Measurements from ENCODE around the gene RNF123.

DNA sequence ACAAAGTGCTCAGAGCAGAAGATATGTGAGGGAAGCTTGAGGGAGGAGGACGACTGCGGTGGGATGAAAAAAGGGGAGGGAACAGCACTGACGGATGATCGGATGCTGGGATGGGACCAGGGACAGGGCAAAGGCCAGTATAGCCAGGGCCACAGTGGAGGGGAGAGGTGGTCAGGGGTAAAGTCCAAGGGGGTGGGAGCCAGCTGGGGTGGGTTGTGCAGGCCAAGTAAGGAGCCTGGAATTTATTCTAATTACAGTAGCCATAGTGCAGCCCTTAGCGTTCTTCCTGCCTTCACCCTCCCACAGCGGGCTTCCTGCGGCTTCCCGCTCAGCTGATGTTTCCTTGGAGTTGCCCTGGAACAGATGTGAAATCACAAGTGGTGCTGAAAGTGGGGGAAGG is 22.8 kb upstream of the RNF123 start:
- TF ChIP-seq, protein P1, sequence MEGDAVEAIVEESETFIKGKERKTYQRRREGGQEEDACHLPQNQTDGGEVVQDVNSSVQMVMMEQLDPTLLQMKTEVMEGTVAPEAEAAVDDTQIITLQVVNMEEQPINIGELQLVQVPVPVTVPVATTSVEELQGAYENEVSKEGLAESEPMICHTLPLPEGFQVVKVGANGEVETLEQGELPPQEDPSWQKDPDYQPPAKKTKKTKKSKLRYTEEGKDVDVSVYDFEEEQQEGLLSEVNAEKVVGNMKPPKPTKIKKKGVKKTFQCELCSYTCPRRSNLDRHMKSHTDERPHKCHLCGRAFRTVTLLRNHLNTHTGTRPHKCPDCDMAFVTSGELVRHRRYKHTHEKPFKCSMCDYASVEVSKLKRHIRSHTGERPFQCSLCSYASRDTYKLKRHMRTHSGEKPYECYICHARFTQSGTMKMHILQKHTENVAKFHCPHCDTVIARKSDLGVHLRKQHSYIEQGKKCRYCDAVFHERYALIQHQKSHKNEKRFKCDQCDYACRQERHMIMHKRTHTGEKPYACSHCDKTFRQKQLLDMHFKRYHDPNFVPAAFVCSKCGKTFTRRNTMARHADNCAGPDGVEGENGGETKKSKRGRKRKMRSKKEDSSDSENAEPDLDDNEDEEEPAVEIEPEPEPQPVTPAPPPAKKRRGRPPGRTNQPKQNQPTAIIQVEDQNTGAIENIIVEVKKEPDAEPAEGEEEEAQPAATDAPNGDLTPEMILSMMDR (conservative IDR thresholded peaks at IDR 0.05 in 1 of 2, IDR thresholded peaks at IDR 0.05 in 1 of 2; ENCODE audit: extremely low read depth in 1 of 2, insufficient read depth in 1 of 2, low read depth in 1 of 2, low read length in 2 of 2) = no peak
- TF ChIP-seq EZH2 (IDR thresholded peaks at IDR 0.05; ENCODE audit: borderline replicate concordance, low read length) = no peak
